PC-3 (cell line): ENCODE data around the gene CSK. TPM values are rescaled to one million over a fixed set of nuclear protein-coding genes. Genes with fewer than 3 reads are reported as not detected.
A peak's percentile ranks its signal among the peaks of the same experiment; 100 is the strongest.

Experiments used
- ATAC-seq: fragments of 200-7000 bp; cut with Tn5 transposase; 2 replicates; pipeline ENCODE4 v1.9.1; 2020; ENCODE audit warnings: mild to moderate bottlenecking, moderate library complexity
- BruUV-seq: library from RNA; stranded (reverse); fragments of 400-500 nt; replicated peaks from 2 replicates; lab custom pipeline; 2021; lab: Mats Ljungman, UMichigan
- CTCF ChIA-PET: fragments of 300-600 bp; sonication (Branson Sonifier 250); formaldehyde crosslinking; loops from one replicate; lab custom pipeline; 2022; ENCODE audit warnings: antibody characterized with exemption; lab: Charles Lee
- POLR2A ChIA-PET: fragments of 300-600 bp; sonication (Branson Sonifier 250); formaldehyde crosslinking; loops from one replicate; lab custom pipeline; 2022; ENCODE audit warnings: antibody characterized with exemption; ENCODE audit not compliant: unreplicated experiment; lab: Charles Lee
- DNase-seq: peaks from one replicate; pipeline ENCODE4 v3.0.0-alpha.2; 2015
- H2AFZ ChIP-seq: fragments of 300-600 bp; sonication (generic); 2 replicates; pipeline ENCODE4 v1.6.0; 2016; ENCODE audit warnings: antibody characterized with exemption, low read length
- H3F3A ChIP-seq: fragments of 300-600 bp; sonication (generic); one replicate; pipeline ENCODE4 v1.6.0; 2017; ENCODE audit warnings: antibody characterized with exemption, low read length, control low read depth, mild to moderate bottlenecking; ENCODE audit not compliant: unreplicated experiment
- H3K27ac ChIP-seq: fragments of 300-600 bp; sonication (generic); 2 replicates; pipeline ENCODE4 v1.5.1; 2016; ENCODE audit warnings: mild to moderate bottlenecking, low read length
- H3K27me3 ChIP-seq: fragments of 300-600 bp; sonication (generic); 2 replicates; pipeline ENCODE4 v1.6.1; 2016; ENCODE audit warnings: low read length, mixed read lengths
- H3K36me3 ChIP-seq: fragments of 300-600 bp; sonication (generic); 2 replicates; pipeline ENCODE4 v1.6.1; 2016; ENCODE audit warnings: low read depth, mixed run types, low read length, mixed read lengths
- H3K4me1 ChIP-seq: fragments of 300-600 bp; sonication (generic); 2 replicates; pipeline ENCODE4 v1.5.1; 2016; ENCODE audit warnings: low read length; ENCODE audit not compliant: insufficient read depth
- H3K4me2 ChIP-seq: fragments of 300-600 bp; sonication (generic); 2 replicates; pipeline ENCODE4 v1.6.0; 2016; ENCODE audit warnings: low read length
- H3K4me3 ChIP-seq: fragments of 300-600 bp; sonication (generic); 2 replicates; pipeline ENCODE4 v1.5.1; 2016; ENCODE audit warnings: mild to moderate bottlenecking, low read length, mixed read lengths
- H3K79me2 ChIP-seq: fragments of 300-600 bp; sonication (generic); 2 replicates; pipeline ENCODE4 v1.6.1; 2017; ENCODE audit warnings: low read length, mixed read lengths
- H3K9ac ChIP-seq: fragments of 300-600 bp; sonication (generic); 2 replicates; pipeline ENCODE4 v1.6.0; 2016; ENCODE audit warnings: mild to moderate bottlenecking, low read length
- H3K9me2 ChIP-seq: fragments of 300-600 bp; sonication (generic); replicated peaks from 2 replicates; pipeline ENCODE4 v1.6.1; 2016; ENCODE audit warnings: mixed run types, low read length, mixed read lengths
- H3K9me3 ChIP-seq: fragments of 300-600 bp; sonication (generic); 2 replicates; pipeline ENCODE4 v1.6.1; 2016; ENCODE audit warnings: low read length, mixed read lengths
- H4K20me1 ChIP-seq: fragments of 300-600 bp; sonication (generic); 2 replicates; pipeline ENCODE4 v1.6.1; 2016; ENCODE audit warnings: low read length, mixed read lengths
- CTCF ChIP-seq: fragments of 300-600 bp; sonication (generic); conservative IDR thresholded peaks from 2 replicates; pipeline ENCODE4 v1.5.1; 2017; ENCODE audit warnings: antibody characterized with exemption, low read depth, mild to moderate bottlenecking, low read length
- EZH2 ChIP-seq: fragments of 300-600 bp; sonication (generic); IDR thresholded peaks from one replicate; pipeline ENCODE4 v1.6.1; 2017; ENCODE audit warnings: antibody characterized with exemption, mild to moderate bottlenecking, low read length; ENCODE audit not compliant: unreplicated experiment
- EZH2phosphoT487 ChIP-seq: fragments of 300-600 bp; sonication (generic); IDR thresholded peaks from 2 replicates; pipeline ENCODE4 v1.6.1; 2018; ENCODE audit warnings: mild to moderate bottlenecking, antibody characterized with exemption, low read length, borderline replicate concordance
- intact Hi-C: fragments of 100-400 bp; cut with micrococcal nuclease; formaldehyde crosslinking; loops from 2 replicates; pipeline ENCODE4 v1.9.0; 2023
- total RNA-seq: library from RNA; depleted of rRNA; stranded (reverse); fragments of >200 nt; gene quantifications from 2 replicates; pipeline ENCODE4 v1.2.3, GENCODE V29; 2014

CSK gene
- total RNA-seq, 1 experiment from 2014 or later = 38.0 TPM

DNA sequence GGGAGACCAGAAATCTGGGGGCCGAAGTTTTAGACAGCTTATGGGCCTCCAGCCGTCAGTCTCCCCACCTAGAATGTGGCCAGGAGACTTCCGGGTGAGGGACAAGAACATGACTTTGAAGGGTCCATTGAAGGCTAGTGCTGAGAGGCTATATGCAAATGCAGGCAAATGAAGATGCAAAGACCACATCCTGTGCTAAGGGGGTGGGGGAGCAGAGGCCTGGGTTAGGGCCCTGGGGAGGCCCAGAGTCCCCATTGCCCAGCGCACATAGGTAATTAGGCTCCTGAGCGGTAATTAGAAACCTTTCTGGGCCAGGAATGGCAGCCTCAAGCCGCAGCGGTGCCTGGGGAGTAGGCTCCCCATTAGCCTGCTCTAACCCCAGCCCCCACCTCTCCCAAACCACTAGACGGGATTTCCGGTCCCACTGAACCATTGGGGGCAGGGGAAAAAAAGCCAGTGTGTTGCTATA, 6.8 kb downstream of the CSK start:
- intact Hi-C loops = no loop called here
- Histone ChIP-seq H3K9me3 (no peaks in the 10 kb centered on the region), H3K9me2 (no peaks in the 10 kb centered on the region), H3K36me3 (no peaks in the 10 kb centered on the region; the same call in 1 of the 2 replicates), H3K4me1 (peaks cover 15% of the 10 kb centered on the region), H3F3A (no peaks in the 10 kb centered on the region), H4K20me1 (peaks cover 35% of the 10 kb centered on the region; the same call in 1 of the 2 replicates), H3K27me3 (no peaks in the 10 kb centered on the region), H3K27ac (no peak overlapping the region), H3K4me2 (no peak overlapping the region), H2AFZ (no peak overlapping the region), H3K4me3 (no peak overlapping the region), H3K79me2 (peaks cover 99% of the 10 kb centered on the region), H3K9ac (no peak overlapping the region)
- no peak for ATAC-seq
- no peak for DNase-seq
- POLR2A ChIA-PET = no interaction called here
- CTCF ChIA-PET = no interaction called here
- no TSS peak for BruUV-seq
- TF ChIP-seq CTCF = no peak
- TF ChIP-seq EZH2 = no peak
- no peak for TF ChIP-seq EZH2phosphoT487

DNA sequence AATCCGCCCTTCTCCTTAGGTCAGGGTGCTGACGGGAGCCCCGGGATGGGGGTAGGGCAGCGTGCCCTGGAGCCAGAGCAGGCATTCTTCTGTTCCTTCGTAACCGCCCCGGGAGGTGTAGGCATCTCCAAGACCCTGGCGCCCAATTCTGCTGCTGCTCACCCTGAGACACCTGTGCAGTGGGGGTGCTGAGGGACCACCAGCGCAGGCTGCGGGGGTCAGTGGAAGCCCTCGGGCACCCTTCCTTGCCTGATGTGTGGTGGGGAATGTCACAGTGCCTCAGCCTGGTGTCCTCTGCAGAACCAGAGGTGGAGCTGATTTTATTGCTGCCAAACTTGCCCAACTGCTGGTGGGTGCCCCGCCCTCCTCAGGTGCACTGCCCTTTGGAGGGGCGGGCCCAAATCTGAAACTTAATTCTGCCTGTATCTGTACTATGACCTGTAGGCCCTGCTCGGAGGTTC, 7.3 kb downstream of the CSK start:
- no peak overlapping the region for H3K27ac ChIP-seq
- ChIA-PET CTCF (interaction anchor here (0.8 kb wide), 1 partner anchor 47 kb away, joined by 3 read pairs; no protein-coding TSS in a partner anchor), POLR2A (no interaction called here)
- no peak overlapping the region for H3K4me2 ChIP-seq
- H4K20me1 ChIP-seq = peaks cover 35% of the 10 kb centered on the region; the same call in 1 of the 2 replicates
- no peak for TF ChIP-seq EZH2phosphoT487
- TF ChIP-seq EZH2 = no peak
- TF ChIP-seq CTCF = no peak
- H3K27me3 ChIP-seq = no peaks in the 10 kb centered on the region
- BruUV-seq = no TSS peak
- intact Hi-C loops = no loop called here
- H3K4me3 ChIP-seq = no peak overlapping the region
- ATAC-seq (peak; percentile 61), DNase-seq (peak; percentile 41)
- H3F3A ChIP-seq = no peaks in the 10 kb centered on the region
- no peak overlapping the region for H2AFZ ChIP-seq
- H3K9me3 ChIP-seq = no peaks in the 10 kb centered on the region
- peaks cover 11% of the 10 kb centered on the region for H3K4me1 ChIP-seq
- peaks cover 94% of the 10 kb centered on the region for H3K79me2 ChIP-seq
- H3K9me2 ChIP-seq = no peaks in the 10 kb centered on the region
- no peak overlapping the region for H3K9ac ChIP-seq
- no peaks in the 10 kb centered on the region; the same call in 1 of the 2 replicates for H3K36me3 ChIP-seq

GRCh38 chr15:74789741-74790079, 7.8 kb downstream of the CSK start:
- Histone ChIP-seq H3K4me1 (peaks cover 11% of the 10 kb centered on the region), H2AFZ (no peak overlapping the region), H3K27ac (no peak overlapping the region), H3K9me2 (no peaks in the 10 kb centered on the region), H3K9ac (no peak overlapping the region), H4K20me1 (peaks cover 35% of the 10 kb centered on the region; the same call in 1 of the 2 replicates), H3F3A (no peaks in the 10 kb centered on the region), H3K27me3 (no peaks in the 10 kb centered on the region), H3K9me3 (no peaks in the 10 kb centered on the region), H3K36me3 (no peaks in the 10 kb centered on the region; the same call in 1 of the 2 replicates), H3K4me2 (no peak overlapping the region), H3K79me2 (peaks cover 89% of the 10 kb centered on the region), H3K4me3 (no peak overlapping the region)
- CTCF ChIA-PET = interaction anchor here (0.8 kb wide), 1 partner anchor 47 kb away, joined by 3 read pairs; no protein-coding TSS in a partner anchor
- POLR2A ChIA-PET = no interaction called here
- DNase-seq (no peak), ATAC-seq (no peak)
- no peak for TF ChIP-seq EZH2
- no peak for TF ChIP-seq EZH2phosphoT487
- intact Hi-C loops = no loop called here
- no TSS peak for BruUV-seq
